HEK293T (cell line): ENCODE data around the gene MLF2.

ENCODE experiments used
- CTCF ChIA-PET: fragments of 350-600 bp; formaldehyde crosslinking; extraction: SDS; loops from one replicate; lab custom pipeline; 2021; ENCODE audit warnings: antibody characterized with exemption, inconsistent platforms; lab: Yijun Ruan, JAX
- POLR2A ChIA-PET: fragments of 350-600 bp; formaldehyde crosslinking; extraction: SDS; loops from one replicate; lab custom pipeline; 2020; ENCODE audit warnings: antibody characterized with exemption, inconsistent platforms; lab: Yijun Ruan, JAX
- DNase-seq: peaks from one replicate; pipeline ENCODE4 v3.0.0; 2012; ENCODE audit warnings: mixed read lengths; ENCODE audit errors: extremely low spot score
- ARNT ChIP-seq: fragments of 450-650 bp; IDR thresholded peaks from 2 replicates; pipeline ENCODE4 v1.6.1; 2017; ENCODE audit warnings: mild to moderate bottlenecking
- BHLHE40 ChIP-seq: fragments of 450-650 bp; IDR thresholded peaks from 2 replicates; pipeline ENCODE4 v1.6.1; 2016; ENCODE audit warnings: mild to moderate bottlenecking, moderate library complexity, borderline replicate concordance
- CTBP1 ChIP-seq: fragments of 450-650 bp; IDR thresholded peaks from 2 replicates; pipeline ENCODE4 v1.6.1; 2016; ENCODE audit warnings: borderline replicate concordance
- ELF4 ChIP-seq: fragments of 450-650 bp; IDR thresholded peaks from 2 replicates; pipeline ENCODE4 v1.6.1; 2017; ENCODE audit warnings: antibody characterized with exemption
- FOXA1 ChIP-seq: fragments of 450-650 bp; IDR thresholded peaks from 2 replicates; pipeline ENCODE4 v1.6.1; 2016; ENCODE audit warnings: mild to moderate bottlenecking
- FOXK2 ChIP-seq: fragments of 450-650 bp; IDR thresholded peaks from 2 replicates; pipeline ENCODE4 v1.6.1; 2016; ENCODE audit warnings: mild to moderate bottlenecking
- FOXM1 ChIP-seq: fragments of 450-650 bp; IDR thresholded peaks from 2 replicates; pipeline ENCODE4 v1.6.1; 2017; ENCODE audit warnings: mild to moderate bottlenecking, borderline replicate concordance
- HDGF ChIP-seq: fragments of 450-650 bp; IDR thresholded peaks from 2 replicates; pipeline ENCODE4 v1.6.1; 2017; ENCODE audit warnings: antibody characterized with exemption, borderline replicate concordance
- L3MBTL2 ChIP-seq: fragments of 450-650 bp; conservative IDR thresholded peaks from 2 replicates; pipeline ENCODE4 v1.6.1; 2016; ENCODE audit warnings: mild to moderate bottlenecking
- LEF1 ChIP-seq: fragments of 450-650 bp; IDR thresholded peaks from 2 replicates; pipeline ENCODE4 v1.6.1; 2017; ENCODE audit warnings: mild to moderate bottlenecking, borderline replicate concordance
- NFRKB ChIP-seq: fragments of 450-650 bp; IDR thresholded peaks from 2 replicates; pipeline ENCODE4 v1.6.1; 2016; ENCODE audit warnings: mild to moderate bottlenecking, moderate library complexity
- PKNOX1 ChIP-seq: fragments of 450-650 bp; IDR thresholded peaks from 2 replicates; pipeline ENCODE4 v1.6.1; 2016
- SP1 ChIP-seq: fragments of 450-650 bp; IDR thresholded peaks from 2 replicates; pipeline ENCODE4 v1.6.1; 2017
- SUZ12 ChIP-seq: fragments of 450-650 bp; IDR thresholded peaks from 2 replicates; pipeline ENCODE4 v1.6.1; 2016; ENCODE audit warnings: mild to moderate bottlenecking
- TARDBP ChIP-seq: fragments of 450-650 bp; IDR thresholded peaks from 2 replicates; pipeline ENCODE4 v1.6.1; 2016
- ZNF384 ChIP-seq: fragments of 450-650 bp; IDR thresholded peaks from 2 replicates; pipeline ENCODE4 v1.6.1; 2016

The MLF2 gene

GRCh38 chr12:6784761-6785160 is 31.8 kb upstream of the MLF2 start:
- POLR2A ChIA-PET, result interaction anchor here (1.2 to 2.7 kb wide), 4 partner anchors 18 to 107 kb away, joined by 3 to 19 read pairs (median 6); partner anchors contain the start of genes MLF2 and PTMS
- DNase-seq, result no peak
- CTCF ChIA-PET, result interaction anchor here (1.0 kb wide), 1 partner anchor 40 kb away, joined by 3 read pairs; no protein-coding TSS in a partner anchor
- TF ChIP-seq FOXK2, result no peak
- no peak for TF ChIP-seq HDGF
- TF ChIP-seq ELF4, result no peak
- TF ChIP-seq SP1, result no peak
- no peak for TF ChIP-seq SUZ12
- no peak for TF ChIP-seq CTBP1
- TF ChIP-seq LEF1, result no peak
- TF ChIP-seq BHLHE40, result no peak
- TF ChIP-seq NFRKB, result no peak
- no peak for TF ChIP-seq TARDBP
- TF ChIP-seq PKNOX1, result no peak
- no peak for TF ChIP-seq ARNT
- TF ChIP-seq FOXA1, result no peak
- TF ChIP-seq ZNF384, result no peak
- TF ChIP-seq FOXM1, result no peak

- no peak for DNase-seq
- no peak for TF ChIP-seq ARNT
- TF ChIP-seq SP1, result no peak
- no peak for TF ChIP-seq NFRKB
- no peak for TF ChIP-seq ELF4
- no peak for TF ChIP-seq CTBP1
- TF ChIP-seq FOXM1, result no peak
- TF ChIP-seq TARDBP, result no peak
- no peak for TF ChIP-seq FOXK2
- TF ChIP-seq FOXA1, result no peak
- no peak for TF ChIP-seq BHLHE40
- no peak for TF ChIP-seq PKNOX1
- TF ChIP-seq ZNF384, result no peak
- TF ChIP-seq HDGF, result no peak
- ChIA-PET POLR2A (interaction anchor here (1.0 to 2.7 kb wide), 5 partner anchors 18 to 107 kb away, joined by 3 to 19 read pairs (median 5); partner anchors contain the start of genes MLF2 and PTMS), CTCF (interaction anchor here (0.9 to 1.4 kb wide), 3 partner anchors 31 to 67 kb away, joined by 3 to 7 read pairs (median 3); partner anchors contain the start of genes MLF2 and USP5)
These were observed 31.4 kb upstream of the MLF2 start for GRCh38 chr12:6784296-6784695.

- POLR2A ChIA-PET, result interaction anchor here (1.0 to 2.7 kb wide), 5 partner anchors 17 to 108 kb away, joined by 3 to 19 read pairs (median 5); partner anchors contain the start of genes MLF2 and PTMS
- CTCF ChIA-PET, result interaction anchor here (0.6 to 1.4 kb wide), 4 partner anchors 12 to 68 kb away, joined by 3 to 7 read pairs (median 4); partner anchors contain the start of genes MLF2 and USP5
- no peak for DNase-seq
- TF ChIP-seq FOXK2 (no peak), L3MBTL2 (no peak), ZNF384 (no peak), PKNOX1 (no peak), HDGF (no peak), LEF1 (no peak), FOXA1 (no peak), NFRKB (no peak), TARDBP (no peak), SP1 (no peak), FOXM1 (no peak), ARNT (no peak), BHLHE40 (no peak), ELF4 (no peak), SUZ12 (no peak), CTBP1 (no peak)
These were observed 30.9 kb upstream of the MLF2 start for GRCh38 chr12:6783828-6784227.

- ChIA-PET POLR2A (interaction anchor here (1.0 to 3.5 kb wide), 6 partner anchors 17 to 68 kb away, joined by 3 to 28 read pairs (median 6); partner anchors contain the start of genes CDCA3, MLF2, PTMS and USP5), CTCF (interaction anchor here (0.6 to 1.7 kb wide), 4 partner anchors 16 to 42 kb away, joined by 4 to 7 read pairs (median 4); partner anchors contain the start of genes MLF2 and PTMS)
- no peak for DNase-seq
- no peak for TF ChIP-seq FOXM1
- TF ChIP-seq ARNT, result no peak
- no peak for TF ChIP-seq HDGF
- no peak for TF ChIP-seq SUZ12
- no peak for TF ChIP-seq FOXA1
- no peak for TF ChIP-seq SP1
- TF ChIP-seq ELF4, result no peak
- no peak for TF ChIP-seq PKNOX1
- TF ChIP-seq L3MBTL2, result no peak
- TF ChIP-seq FOXK2, result no peak
These were observed 30.1 kb upstream of the MLF2 start for GRCh38 chr12:6782850-6783566.

GRCh38 chr12:6782119-6782518 is 29.2 kb upstream of the MLF2 start:
- TF ChIP-seq PKNOX1 (no peak), SUZ12 (no peak), SP1 (no peak), ELF4 (no peak), TARDBP (no peak), BHLHE40 (no peak), NFRKB (no peak), FOXA1 (no peak), HDGF (no peak), FOXM1 (no peak), LEF1 (no peak), CTBP1 (no peak), FOXK2 (no peak), ZNF384 (no peak), L3MBTL2 (no peak), ARNT (no peak)
- CTCF ChIA-PET, result interaction anchor here (0.6 to 2.7 kb wide), 4 partner anchors 15 to 49 kb away, joined by 4 to 18 read pairs (median 6); partner anchors contain the start of genes MLF2 and PTMS
- no peak for DNase-seq
- POLR2A ChIA-PET, result interaction anchor here (1.0 to 3.5 kb wide), 4 partner anchors 16 to 69 kb away, joined by 3 to 28 read pairs (median 4); partner anchors contain the start of genes CDCA3, MLF2, PTMS and USP5
